ENCODE data around the gene LIN9.

Gene LIN9

GRCh38 chr1:226351709-226352108, 42.7 kb upstream of the LIN9 start:
- Mint-ChIP-seq H3K36me3 (ENCODE audit: low read depth) (peaks cover 11% of the 10 kb centered on the region), H3K9me3 (no peaks in the 10 kb centered on the region), H3K4me3 (no peak overlapping the region), H3K4me1 (peaks cover 65% of the 10 kb centered on the region), H3K27ac (peak overlapping the region in 2 of 3 experiments; percentile 57 to 69), H3K27me3 (ENCODE audit: low read depth) (no peaks in the 10 kb centered on the region)
- TF ChIP-seq, protein P1, sequence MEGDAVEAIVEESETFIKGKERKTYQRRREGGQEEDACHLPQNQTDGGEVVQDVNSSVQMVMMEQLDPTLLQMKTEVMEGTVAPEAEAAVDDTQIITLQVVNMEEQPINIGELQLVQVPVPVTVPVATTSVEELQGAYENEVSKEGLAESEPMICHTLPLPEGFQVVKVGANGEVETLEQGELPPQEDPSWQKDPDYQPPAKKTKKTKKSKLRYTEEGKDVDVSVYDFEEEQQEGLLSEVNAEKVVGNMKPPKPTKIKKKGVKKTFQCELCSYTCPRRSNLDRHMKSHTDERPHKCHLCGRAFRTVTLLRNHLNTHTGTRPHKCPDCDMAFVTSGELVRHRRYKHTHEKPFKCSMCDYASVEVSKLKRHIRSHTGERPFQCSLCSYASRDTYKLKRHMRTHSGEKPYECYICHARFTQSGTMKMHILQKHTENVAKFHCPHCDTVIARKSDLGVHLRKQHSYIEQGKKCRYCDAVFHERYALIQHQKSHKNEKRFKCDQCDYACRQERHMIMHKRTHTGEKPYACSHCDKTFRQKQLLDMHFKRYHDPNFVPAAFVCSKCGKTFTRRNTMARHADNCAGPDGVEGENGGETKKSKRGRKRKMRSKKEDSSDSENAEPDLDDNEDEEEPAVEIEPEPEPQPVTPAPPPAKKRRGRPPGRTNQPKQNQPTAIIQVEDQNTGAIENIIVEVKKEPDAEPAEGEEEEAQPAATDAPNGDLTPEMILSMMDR (IDR thresholded peaks at IDR 0.05; ENCODE audit: unreplicated experiment in 3 of 3): no peak

GRCh38 chr1:226350519-226350865, 41.5 kb upstream of the LIN9 start:
- Mint-ChIP-seq H3K9me3 (no peaks in the 10 kb centered on the region), H3K4me1 (peaks cover 54% of the 10 kb centered on the region), H3K27ac (peak overlapping the region; percentile 95 to 97 (median 97)), H3K27me3 (ENCODE audit: low read depth) (no peaks in the 10 kb centered on the region), H3K36me3 (ENCODE audit: low read depth) (peaks cover 2% of the 10 kb centered on the region), H3K4me3 (no peak overlapping the region)
- TF ChIP-seq, protein P1 (IDR thresholded peaks at IDR 0.05; ENCODE audit: unreplicated experiment in 3 of 3): no peak

DNA sequence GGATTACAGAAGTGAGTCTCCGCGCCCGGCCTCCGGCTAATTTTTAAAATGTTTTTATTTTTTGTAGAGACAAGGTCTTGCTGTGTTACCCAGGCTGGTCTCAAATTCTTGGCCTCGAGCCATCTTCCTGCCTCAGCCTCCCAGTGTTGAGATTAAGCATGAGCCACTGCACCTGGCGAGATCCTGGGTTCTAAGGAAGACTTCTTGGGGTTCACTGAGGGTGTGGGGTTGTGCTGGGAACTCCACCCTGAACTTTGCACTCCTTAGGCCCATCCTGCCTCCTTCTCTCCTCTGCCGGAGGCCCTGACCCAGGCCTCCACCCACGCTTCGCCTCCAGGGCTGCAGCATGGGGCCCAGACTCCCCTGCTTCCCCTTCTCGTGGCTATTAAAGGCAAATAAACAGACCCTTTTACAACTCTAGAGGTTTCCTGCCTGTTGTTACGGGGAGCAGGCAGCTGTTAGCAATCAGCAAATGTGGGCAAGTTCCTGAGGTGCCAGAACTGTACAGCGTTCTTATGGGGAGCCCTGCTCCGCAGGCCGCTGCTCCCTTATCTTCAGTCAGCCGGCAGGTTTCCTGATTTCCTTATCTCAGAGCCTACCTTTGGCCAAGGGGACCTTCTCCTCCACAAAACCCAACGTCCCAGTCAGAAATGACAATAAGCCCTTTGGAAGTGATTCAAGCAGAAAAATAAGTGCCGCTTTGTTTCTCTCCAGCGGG, 41.0 kb upstream of the LIN9 start:
- H3K9me3 Mint-ChIP-seq: no peaks in the 10 kb centered on the region
- no peaks in the 10 kb centered on the region for H3K36me3 Mint-ChIP-seq (ENCODE audit: low read depth)
- TF ChIP-seq, protein P1 (IDR thresholded peaks at IDR 0.05; ENCODE audit: unreplicated experiment in 3 of 3): no peak
- peak overlapping the region in 2 of 3 experiments; percentile 30 to 42 for H3K4me3 Mint-ChIP-seq
- peaks cover 51% of the 10 kb centered on the region for H3K4me1 Mint-ChIP-seq
- no peaks in the 10 kb centered on the region for H3K27me3 Mint-ChIP-seq (ENCODE audit: low read depth)
- peak overlapping the region; percentile 95 to 97 (median 97) for H3K27ac Mint-ChIP-seq

DNA sequence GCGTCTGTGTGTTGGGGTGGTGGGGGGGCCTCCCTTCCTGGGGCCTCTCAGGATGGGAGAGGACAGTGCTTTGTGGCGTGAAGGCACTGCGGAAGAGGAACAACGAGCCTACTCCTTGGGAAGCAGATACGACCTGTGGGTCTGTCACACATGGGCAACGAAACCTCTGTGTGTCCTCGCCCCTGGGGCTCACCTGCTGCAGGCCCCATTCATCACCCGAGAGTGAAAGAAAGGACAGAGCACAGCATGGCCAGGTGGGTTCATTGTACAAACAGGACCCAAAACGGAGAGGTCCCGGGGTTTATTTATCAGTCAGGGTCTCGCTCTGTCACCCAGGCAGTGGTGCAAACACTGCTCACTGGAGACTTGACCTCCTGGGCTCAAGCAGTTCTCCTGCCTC, 40.1 kb upstream of the LIN9 start:
- TF ChIP-seq, protein P1 (IDR thresholded peaks at IDR 0.05; ENCODE audit: unreplicated experiment in 3 of 3): no peak
- no peak overlapping the region for H3K4me3 Mint-ChIP-seq

DNA sequence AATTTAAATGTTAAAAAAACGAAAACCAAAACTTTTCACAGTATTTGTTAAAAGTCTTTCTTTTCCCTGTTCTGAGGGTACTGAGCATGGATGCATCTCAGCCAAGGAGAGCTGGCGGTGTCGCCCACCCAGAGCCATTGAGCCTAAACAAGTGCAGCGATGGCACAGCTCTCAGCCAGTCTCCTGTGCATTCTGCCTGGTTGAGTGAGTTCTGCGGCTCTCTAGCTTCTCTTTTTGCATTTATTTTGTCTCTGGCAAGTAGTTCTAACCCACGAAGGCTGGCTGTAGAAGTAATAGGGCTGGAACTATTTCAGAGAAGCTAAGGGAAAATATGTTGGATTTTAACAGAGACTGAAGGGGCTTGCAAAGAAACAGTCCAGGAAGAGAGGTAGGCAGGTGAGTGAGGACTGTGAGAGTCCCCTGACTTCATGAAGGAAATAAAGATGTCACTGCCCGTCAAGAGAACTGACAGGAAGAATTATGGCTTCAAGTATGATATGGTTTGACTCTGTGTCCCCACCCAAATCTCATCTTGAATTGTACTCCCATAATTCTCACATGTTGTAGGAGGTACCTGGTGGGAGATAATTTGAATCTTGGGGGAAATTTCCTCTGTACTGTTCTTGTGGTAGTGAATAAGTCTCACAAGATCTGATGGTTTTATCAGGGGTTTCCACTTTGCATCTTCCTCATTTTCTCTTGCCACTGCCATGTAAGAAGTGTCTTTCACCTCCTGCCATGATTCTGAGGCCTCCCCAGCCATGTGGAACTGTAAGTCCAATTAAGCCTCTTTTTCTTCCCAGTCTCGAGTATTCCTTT, 35.7 kb upstream of the LIN9 start:
- Mint-ChIP-seq H3K4me1 (peaks cover 13% of the 10 kb centered on the region), H3K36me3 (ENCODE audit: low read depth) (no peaks in the 10 kb centered on the region), H3K27me3 (ENCODE audit: low read depth) (no peaks in the 10 kb centered on the region), H3K4me3 (no peak overlapping the region), H3K9me3 (peaks cover 16% of the 10 kb centered on the region), H3K27ac (no peak overlapping the region)
- TF ChIP-seq, protein P1 (IDR thresholded peaks at IDR 0.05; ENCODE audit: unreplicated experiment in 3 of 3): no peak

More for the DNA sequence above, 40.1 kb upstream of the LIN9 start:
- peaks cover 46% of the 10 kb centered on the region for H3K4me1 Mint-ChIP-seq
- H3K36me3 Mint-ChIP-seq (ENCODE audit: low read depth): no peaks in the 10 kb centered on the region
- no peaks in the 10 kb centered on the region for H3K27me3 Mint-ChIP-seq (ENCODE audit: low read depth)
- H3K9me3 Mint-ChIP-seq: no peaks in the 10 kb centered on the region
- H3K27ac Mint-ChIP-seq: peak overlapping the region; percentile 73 to 92 (median 85)

All from nephron (organoid).